Right lobe of liver (tissue), 4 donors: ENCODE results near the gene TOM1L2.

Experiments
- POLR2A ChIP-seq: fragments of 450-650 bp; IDR thresholded peaks from one replicate; pipeline ENCODE4 v1.6.1; 2017; ENCODE audit warnings: antibody characterized with exemption, mild to moderate bottlenecking
- TF ChIP-seq, protein P1 (sequence below), 4 donors: fragments of 200-600 bp in 3 of 4; fragments of 450-650 bp in 1 of 4; IDR thresholded peaks; one replicate each; pipeline versions ENCODE4 v1.5.1 to v1.8.0; 2016 to 2022; ENCODE audit warnings: antibody characterized with exemption in 4 of 4, mild to moderate bottlenecking in 2 of 4
- donor health status: DM: no; HTN: no; CAD: no.
- donor health status: DM: no; HTN: no; CAD: no.
- donor health status: DM: no; HTN: yes; CAD: no.

DNA sequence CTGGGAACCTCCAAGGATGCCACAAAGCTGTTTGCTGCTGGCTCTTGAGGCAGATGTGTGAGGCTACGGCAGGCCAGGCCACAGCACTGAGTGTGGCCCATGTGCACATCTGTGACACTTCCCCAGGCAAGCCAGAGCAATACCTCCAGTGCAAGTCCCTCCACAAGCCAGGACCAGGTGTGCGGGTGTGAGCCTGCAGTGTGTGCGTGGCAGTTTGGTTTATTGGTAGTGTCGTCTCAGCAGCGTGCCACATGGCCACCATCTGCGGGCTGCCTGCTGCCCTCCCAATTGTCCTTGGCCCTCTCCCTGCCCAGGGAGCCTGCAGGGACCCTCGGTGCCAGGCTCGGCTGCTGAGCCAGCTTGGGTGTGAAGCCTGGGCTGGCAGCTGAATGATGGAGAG lies 125.6 kb downstream of the TOM1L2 start:
- TF ChIP-seq, protein P1, sequence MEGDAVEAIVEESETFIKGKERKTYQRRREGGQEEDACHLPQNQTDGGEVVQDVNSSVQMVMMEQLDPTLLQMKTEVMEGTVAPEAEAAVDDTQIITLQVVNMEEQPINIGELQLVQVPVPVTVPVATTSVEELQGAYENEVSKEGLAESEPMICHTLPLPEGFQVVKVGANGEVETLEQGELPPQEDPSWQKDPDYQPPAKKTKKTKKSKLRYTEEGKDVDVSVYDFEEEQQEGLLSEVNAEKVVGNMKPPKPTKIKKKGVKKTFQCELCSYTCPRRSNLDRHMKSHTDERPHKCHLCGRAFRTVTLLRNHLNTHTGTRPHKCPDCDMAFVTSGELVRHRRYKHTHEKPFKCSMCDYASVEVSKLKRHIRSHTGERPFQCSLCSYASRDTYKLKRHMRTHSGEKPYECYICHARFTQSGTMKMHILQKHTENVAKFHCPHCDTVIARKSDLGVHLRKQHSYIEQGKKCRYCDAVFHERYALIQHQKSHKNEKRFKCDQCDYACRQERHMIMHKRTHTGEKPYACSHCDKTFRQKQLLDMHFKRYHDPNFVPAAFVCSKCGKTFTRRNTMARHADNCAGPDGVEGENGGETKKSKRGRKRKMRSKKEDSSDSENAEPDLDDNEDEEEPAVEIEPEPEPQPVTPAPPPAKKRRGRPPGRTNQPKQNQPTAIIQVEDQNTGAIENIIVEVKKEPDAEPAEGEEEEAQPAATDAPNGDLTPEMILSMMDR (IDR thresholded peaks at IDR 0.05), result no peak
- TF ChIP-seq POLR2A, result no peak
